Measurements from ENCODE around the gene SLC10A3.

Gene SLC10A3

GRCh38 chrX:154516656-154517100 lies 26.2 kb upstream of the SLC10A3 start:
- no peak for TF ChIP-seq CTCF (IDR thresholded peaks at IDR 0.05; ENCODE audit: low read depth, low read length)
- DNase-seq (ENCODE audit: low read depth, low spot score), result peak; percentile 47
- in situ Hi-C loops (cut with HindIII; ENCODE audit: low sequenced_read_pairs), result no loop called here
- peak overlapping the region; percentile 39 for H3K4me3 ChIP-seq (ENCODE audit: low read depth, low read length)

DNA sequence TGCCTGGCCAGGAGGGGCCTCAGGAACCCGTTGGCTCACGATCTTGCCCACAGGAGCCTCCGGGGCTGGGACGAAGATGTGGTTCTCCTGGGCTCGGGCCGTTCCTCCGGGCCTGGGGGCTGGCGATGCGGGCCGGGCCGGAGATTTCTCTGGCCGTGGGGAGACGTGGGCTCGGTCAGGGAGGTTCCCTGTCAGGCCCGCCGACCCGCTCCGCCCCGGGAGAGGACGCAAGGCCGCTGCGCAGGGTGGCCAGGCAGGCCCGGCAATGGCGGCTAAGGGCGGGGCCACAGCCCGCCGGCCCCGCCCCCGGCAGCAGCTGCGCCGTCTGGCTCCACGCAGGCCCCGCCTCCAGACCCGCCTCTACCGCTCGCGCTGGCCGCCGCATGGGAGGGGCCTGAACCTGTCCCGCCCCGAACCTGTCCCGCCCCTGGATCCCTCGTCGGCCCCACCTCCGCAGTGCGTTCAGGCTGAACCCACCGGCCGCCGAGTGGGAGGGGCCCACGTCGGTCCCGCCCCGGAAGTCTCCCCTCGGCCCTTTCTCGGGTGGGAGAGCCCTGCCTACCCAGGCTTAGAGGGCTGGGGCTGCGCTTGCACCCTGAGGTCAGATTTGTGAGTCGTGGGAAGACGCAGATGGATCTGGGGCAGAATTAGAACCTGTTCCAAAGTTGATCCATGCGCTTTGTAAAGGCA lies 25.7 kb upstream of the SLC10A3 start, which contains the start of gene FAM3A:
Gene FAM3A, minus strand, starts transcription at position 267 of the 690 bp plus-strand sequence. CDS start 460 bp downstream, outside the sequence.
- peak; percentile 87 for DNase-seq (ENCODE audit: low read depth, low spot score)
- peak within 1 kb of the TSS; percentile 63 for H3K4me3 ChIP-seq (ENCODE audit: low read depth, low read length)
- in situ Hi-C loops (cut with HindIII; ENCODE audit: low sequenced_read_pairs), result no loop called here
- no peak for TF ChIP-seq CTCF (IDR thresholded peaks at IDR 0.05; ENCODE audit: low read depth, low read length)

- in situ Hi-C loops (cut with HindIII; ENCODE audit: low sequenced_read_pairs), result no loop called here
- no peak for TF ChIP-seq CTCF (IDR thresholded peaks at IDR 0.05; ENCODE audit: low read depth, low read length)
- H3K4me3 ChIP-seq (ENCODE audit: low read depth, low read length), result peak overlapping the region; percentile 63
- no peak for DNase-seq (ENCODE audit: low read depth, low spot score)
These were observed 24.9 kb upstream of the SLC10A3 start for GRCh38 chrX:154515090-154515965.

GRCh38 chrX:154513716-154514115 lies 23.3 kb upstream of the SLC10A3 start:
- H3K4me3 ChIP-seq (ENCODE audit: low read depth, low read length), result no peak overlapping the region
- in situ Hi-C loops (cut with HindIII; ENCODE audit: low sequenced_read_pairs), result no loop called here
- TF ChIP-seq CTCF (IDR thresholded peaks at IDR 0.05; ENCODE audit: low read depth, low read length), result no peak
- DNase-seq (ENCODE audit: low read depth, low spot score), result no peak

GRCh38 chrX:154512879-154513553 lies 22.6 kb upstream of the SLC10A3 start:
- DNase-seq (ENCODE audit: low read depth, low spot score), result no peak
- H3K4me3 ChIP-seq (ENCODE audit: low read depth, low read length), result no peak overlapping the region
- TF ChIP-seq CTCF (IDR thresholded peaks at IDR 0.05; ENCODE audit: low read depth, low read length), result no peak
- in situ Hi-C loops (cut with HindIII; ENCODE audit: low sequenced_read_pairs), result no loop called here

DNA sequence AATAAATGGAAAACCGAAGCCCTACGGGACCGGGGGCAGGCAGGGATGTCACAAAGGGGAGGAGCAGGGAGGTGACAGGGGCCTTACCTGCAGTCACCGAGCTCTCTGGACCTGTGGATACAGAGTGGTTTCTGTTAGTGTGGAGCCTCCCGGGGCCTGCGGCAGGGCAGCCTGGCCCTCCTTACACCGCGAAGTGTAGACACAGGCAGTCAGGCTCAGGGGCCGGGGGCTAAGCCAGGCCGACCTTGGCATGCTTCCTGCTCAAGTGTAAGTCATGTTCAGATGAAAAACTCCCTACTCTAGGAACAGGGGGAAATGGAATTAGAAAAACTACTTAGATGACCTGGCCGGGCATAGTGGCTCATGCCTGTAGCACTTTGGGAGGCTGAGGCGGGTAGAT lies 21.3 kb upstream of the SLC10A3 start:
- in situ Hi-C loops (cut with HindIII; ENCODE audit: low sequenced_read_pairs), result no loop called here
- DNase-seq (ENCODE audit: low read depth, low spot score), result no peak
- TF ChIP-seq CTCF (IDR thresholded peaks at IDR 0.05; ENCODE audit: low read depth, low read length), result no peak
- no peak overlapping the region for H3K4me3 ChIP-seq (ENCODE audit: low read depth, low read length)
